Caco-2 (cell line): ENCODE measurements around the gene VASP. TPM values are rescaled to one million over a fixed set of nuclear protein-coding genes. Genes with fewer than 3 reads are reported as not detected.

Experiments
- BruUV-seq: library from RNA; stranded (reverse); fragments of 400-500 nt; replicated peaks from 2 replicates; lab custom pipeline; 2021; lab: Mats Ljungman, UMichigan
- CTCF ChIA-PET: fragments of 300-600 bp; sonication (Branson Sonifier 250); formaldehyde crosslinking; loops from one replicate; lab custom pipeline; 2022; ENCODE audit warnings: antibody characterized with exemption; lab: Charles Lee
- POLR2A ChIA-PET: fragments of 300-600 bp; sonication (Branson Sonifier 250); formaldehyde crosslinking; loops from one replicate; lab custom pipeline; 2022; ENCODE audit warnings: antibody characterized with exemption; lab: Charles Lee
- DNase-seq, 2 experiments: peaks; one replicate each; pipeline versions ENCODE4 v3.0.0 to v3.0.0-alpha.2; 2020 to 2022
- H3K27me3 ChIP-seq: replicated peaks from 2 replicates; pipeline ENCODE4 v1.6.0; 2011; ENCODE audit warnings: low read length; ENCODE audit not compliant: control insufficient read depth, insufficient read depth
- H3K36me3 ChIP-seq: 2 replicates; pipeline ENCODE4 v1.5.1; 2011; ENCODE audit warnings: low read length; ENCODE audit not compliant: control insufficient read depth, insufficient read depth
- H3K4me1 ChIP-seq: fragments of 250-450 bp; sonication (Bioruptor Pico); 2 replicates; pipeline ENCODE4 v1.5.1; 2020; ENCODE audit warnings: mild to moderate bottlenecking
- H3K4me3 ChIP-seq: 2 replicates; pipeline ENCODE4 v1.5.1; 2011; ENCODE audit warnings: low read depth, mild to moderate bottlenecking, control low read depth, low read length
- H3K9me3 ChIP-seq: fragments of 250-450 bp; sonication (Bioruptor Pico); 2 replicates; pipeline ENCODE4 v1.5.1; 2020; ENCODE audit warnings: mild to moderate bottlenecking, moderate library complexity
- H3K27ac Mint-ChIP-seq: one replicate; pipeline ENCODE4 v1.8.0; 2022; ENCODE audit warnings: mixed read lengths; ENCODE audit not compliant: unreplicated experiment
- H3K27me3 Mint-ChIP-seq: one replicate; pipeline ENCODE4 v1.8.0; 2022; ENCODE audit warnings: mixed read lengths; ENCODE audit not compliant: insufficient read depth, unreplicated experiment
- H3K36me3 Mint-ChIP-seq: one replicate; pipeline ENCODE4 v1.8.0; 2022; ENCODE audit warnings: mild to moderate bottlenecking, mixed read lengths; ENCODE audit not compliant: insufficient read depth, unreplicated experiment
- H3K4me1 Mint-ChIP-seq: one replicate; pipeline ENCODE4 v1.8.0; 2022; ENCODE audit warnings: low read depth, mixed read lengths; ENCODE audit not compliant: unreplicated experiment
- H3K4me3 Mint-ChIP-seq: one replicate; pipeline ENCODE4 v1.8.0; 2022; ENCODE audit warnings: mild to moderate bottlenecking, moderate library complexity, mixed read lengths; ENCODE audit not compliant: unreplicated experiment
- H3K9me3 Mint-ChIP-seq: one replicate; pipeline ENCODE4 v1.8.0; 2022; ENCODE audit warnings: mixed read lengths; ENCODE audit not compliant: unreplicated experiment
- CTCF ChIP-seq, 2 experiments: fragments of 200-600 bp in 1 of 2; IDR thresholded peaks; 1 replicate in 1 of 2; 2 replicates in 1 of 2; pipeline versions ENCODE4 v1.5.1 to v1.8.0; 2011 to 2022; ENCODE audit warnings: antibody characterized with exemption in 1 of 2, control low read depth in 1 of 2, inconsistent platforms in 1 of 2, low read depth in 1 of 2, low read length in 1 of 2, mild to moderate bottlenecking in 1 of 2, moderate library complexity in 1 of 2; ENCODE audit not compliant: insufficient read depth in 1 of 2, severe bottlenecking in 1 of 2, unreplicated experiment in 1 of 2
- intact Hi-C: fragments of 100-400 bp; cut with micrococcal nuclease; formaldehyde crosslinking; loops from one replicate; pipeline ENCODE4 v1.10.0; 2022; ENCODE audit not compliant: unreplicated experiment
- total RNA-seq: library from RNA; stranded (reverse); gene quantifications from 2 replicates; pipeline ENCODE4 v1.2.3, GENCODE V29; 2022

Gene VASP
- total RNA-seq, 1 experiment from 2014 or later, result 72.4 TPM

GRCh38 chr19:45567609-45568008 lies 60.3 kb downstream of the VASP start:
- H3K27ac Mint-ChIP-seq, result no peak overlapping the region
- H3K9me3 Mint-ChIP-seq, result no peaks in the 10 kb centered on the region
- POLR2A ChIA-PET, result no interaction called here
- DNase-seq, result no peak
- Histone ChIP-seq H3K36me3 (no peaks in the 10 kb centered on the region), H3K4me1 (no peaks in the 10 kb centered on the region), H3K27me3 (no peaks in the 10 kb centered on the region), H3K4me3 (no peak overlapping the region), H3K9me3 (no peaks in the 10 kb centered on the region)
- H3K4me3 Mint-ChIP-seq, result no peak overlapping the region
- CTCF ChIA-PET, result interaction anchor here (0.6 to 1.2 kb wide), 3 partner anchors 9 to 313 kb away, joined by 3 to 6 read pairs (median 3); no protein-coding TSS in a partner anchor
- TF ChIP-seq CTCF (IDR thresholded peaks at IDR 0.05; ENCODE audit: insufficient read depth in 1 of 2, low read depth in 1 of 2, low read length in 1 of 2, severe bottlenecking in 1 of 2, unreplicated experiment in 1 of 2), result no peak
- H3K27me3 Mint-ChIP-seq, result no peaks in the 10 kb centered on the region
- intact Hi-C loops, result no loop called here
- H3K4me1 Mint-ChIP-seq, result no peaks in the 10 kb centered on the region
- no TSS peak for BruUV-seq
- H3K36me3 Mint-ChIP-seq, result no peaks in the 10 kb centered on the region

- Histone ChIP-seq H3K4me3 (no peak overlapping the region), H3K36me3 (no peaks in the 10 kb centered on the region), H3K27me3 (no peaks in the 10 kb centered on the region), H3K4me1 (no peaks in the 10 kb centered on the region), H3K9me3 (no peaks in the 10 kb centered on the region)
- Mint-ChIP-seq H3K27me3 (no peaks in the 10 kb centered on the region), H3K27ac (no peak overlapping the region), H3K36me3 (no peaks in the 10 kb centered on the region), H3K4me3 (no peak overlapping the region), H3K4me1 (no peaks in the 10 kb centered on the region), H3K9me3 (no peaks in the 10 kb centered on the region)
- CTCF ChIA-PET, result interaction anchor here (1.2 kb wide), 1 partner anchor 40 kb away, joined by 3 read pairs; no protein-coding TSS in a partner anchor
- intact Hi-C loops, result no loop called here
- POLR2A ChIA-PET, result no interaction called here
- no TSS peak for BruUV-seq
- TF ChIP-seq CTCF (IDR thresholded peaks at IDR 0.05; ENCODE audit: insufficient read depth in 1 of 2, low read depth in 1 of 2, low read length in 1 of 2, severe bottlenecking in 1 of 2, unreplicated experiment in 1 of 2), result no peak
- DNase-seq, result no peak
Observed at GRCh38 chr19:45568732-45569131, 61.5 kb downstream of the VASP start.

- no peak overlapping the region for H3K27ac Mint-ChIP-seq
- peaks cover 2% of the 10 kb centered on the region; the same call in 1 of the 2 replicates for H3K36me3 ChIP-seq
- peak; percentile 64 to 77 for DNase-seq
- intact Hi-C loops, result loop anchor here (1.0 kb wide), 1 partner anchor 47 kb away; no protein-coding TSS in a partner anchor
- no peaks in the 10 kb centered on the region for H3K9me3 ChIP-seq
- H3K27me3 Mint-ChIP-seq, result no peaks in the 10 kb centered on the region
- POLR2A ChIA-PET, result no interaction called here
- peak; percentile 72 to 73 for TF ChIP-seq CTCF (IDR thresholded peaks at IDR 0.05; ENCODE audit: insufficient read depth in 1 of 2, low read depth in 1 of 2, low read length in 1 of 2, severe bottlenecking in 1 of 2, unreplicated experiment in 1 of 2)
- no peaks in the 10 kb centered on the region for H3K36me3 Mint-ChIP-seq
- no peaks in the 10 kb centered on the region for H3K4me1 ChIP-seq
- BruUV-seq, result no TSS peak
- no peaks in the 10 kb centered on the region for H3K27me3 ChIP-seq
- H3K4me1 Mint-ChIP-seq, result no peaks in the 10 kb centered on the region
- no peak overlapping the region for H3K4me3 ChIP-seq
- no peak overlapping the region for H3K4me3 Mint-ChIP-seq
- CTCF ChIA-PET, result no interaction called here
- no peaks in the 10 kb centered on the region for H3K9me3 Mint-ChIP-seq
Observed at GRCh38 chr19:45569619-45570421, 62.5 kb downstream of the VASP start.
